ENCODE results near the gene EHD1. TPM values are rescaled to one million over a fixed set of nuclear protein-coding genes. Genes with fewer than 3 reads are reported as not detected.
A peak's percentile ranks its signal among the peaks of the same experiment; 100 is the strongest.

The EHD1 gene
- total RNA-seq, 1 experiment from 2014 or later = 92.8 TPM

- no peak for TF ChIP-seq CTCF (IDR thresholded peaks at IDR 0.05; ENCODE audit: unreplicated experiment)
- H3K4me3 Mint-ChIP-seq (ENCODE audit: low read depth, unreplicated experiment) = peak within 1 kb of the TSS; percentile 84
- peak within 1 kb of the TSS; percentile 82 for H3K27ac Mint-ChIP-seq (ENCODE audit: unreplicated experiment)
- intact Hi-C loops (cut with micrococcal nuclease; ENCODE audit: unreplicated experiment) = no loop called here
- DNase-seq = peak; percentile 87
- BruUV-seq (replicated peaks) = no TSS peak
- CTCF ChIA-PET = interaction anchor here (1.5 kb wide), 1 partner anchor 73 kb away, joined by 5 read pairs; the partner anchor contains the start of gene BATF2
- peaks cover 8% of the 10 kb centered on the region for H3K4me1 Mint-ChIP-seq (ENCODE audit: low read depth, unreplicated experiment)
- H3K9me3 Mint-ChIP-seq (ENCODE audit: low read depth, unreplicated experiment) = no peaks in the 10 kb centered on the region
- H3K36me3 Mint-ChIP-seq (ENCODE audit: insufficient read depth, unreplicated experiment) = peaks cover 20% of the 10 kb centered on the region
- no peaks in the 10 kb centered on the region for H3K27me3 Mint-ChIP-seq (ENCODE audit: unreplicated experiment)
Observed at GRCh38 chr11:64923944-64924909, 45.8 kb upstream of the EHD1 start, which contains the start of gene PPP2R5B. PPP2R5B (plus strand) TSS chr11:64924689; CDS start chr11:64925735, 1,046 bp downstream.

GRCh38 chr11:64923151-64923661 is 44.8 kb upstream of the EHD1 start:
- Mint-ChIP-seq H3K4me1 (ENCODE audit: low read depth, unreplicated experiment) (peaks cover 8% of the 10 kb centered on the region), H3K9me3 (ENCODE audit: low read depth, unreplicated experiment) (no peaks in the 10 kb centered on the region), H3K27me3 (ENCODE audit: unreplicated experiment) (no peaks in the 10 kb centered on the region), H3K27ac (ENCODE audit: unreplicated experiment) (no peak overlapping the region), H3K36me3 (ENCODE audit: insufficient read depth, unreplicated experiment) (peaks cover 20% of the 10 kb centered on the region), H3K4me3 (ENCODE audit: low read depth, unreplicated experiment) (no peak overlapping the region)
- CTCF ChIA-PET = interaction anchor here (0.6 to 1.5 kb wide), 2 partner anchors 46 to 74 kb away, joined by 5 to 6 read pairs; partner anchors contain the start of gene BATF2
- no peak for DNase-seq
- TF ChIP-seq CTCF (IDR thresholded peaks at IDR 0.05; ENCODE audit: unreplicated experiment) = no peak
- intact Hi-C loops (cut with micrococcal nuclease; ENCODE audit: unreplicated experiment) = no loop called here
- no TSS peak for BruUV-seq (replicated peaks)

GRCh38 chr11:64921384-64921783 is 43.0 kb upstream of the EHD1 start:
- H3K4me1 Mint-ChIP-seq (ENCODE audit: low read depth, unreplicated experiment) = peaks cover 8% of the 10 kb centered on the region
- intact Hi-C loops (cut with micrococcal nuclease; ENCODE audit: unreplicated experiment) = no loop called here
- no peak overlapping the region for H3K4me3 Mint-ChIP-seq (ENCODE audit: low read depth, unreplicated experiment)
- no peak for DNase-seq
- BruUV-seq (replicated peaks) = no TSS peak
- peaks cover 37% of the 10 kb centered on the region for H3K36me3 Mint-ChIP-seq (ENCODE audit: insufficient read depth, unreplicated experiment)
- no peaks in the 10 kb centered on the region for H3K27me3 Mint-ChIP-seq (ENCODE audit: unreplicated experiment)
- no peaks in the 10 kb centered on the region for H3K9me3 Mint-ChIP-seq (ENCODE audit: low read depth, unreplicated experiment)
- CTCF ChIA-PET = interaction anchor here (0.6 kb wide), 1 partner anchor 109 kb away, joined by 4 read pairs; no protein-coding TSS in a partner anchor
- TF ChIP-seq CTCF (IDR thresholded peaks at IDR 0.05; ENCODE audit: unreplicated experiment) = no peak
- H3K27ac Mint-ChIP-seq (ENCODE audit: unreplicated experiment) = no peak overlapping the region

- Mint-ChIP-seq H3K4me1 (ENCODE audit: low read depth, unreplicated experiment) (peaks cover 8% of the 10 kb centered on the region), H3K36me3 (ENCODE audit: insufficient read depth, unreplicated experiment) (peaks cover 38% of the 10 kb centered on the region), H3K27me3 (ENCODE audit: unreplicated experiment) (no peaks in the 10 kb centered on the region), H3K9me3 (ENCODE audit: low read depth, unreplicated experiment) (no peaks in the 10 kb centered on the region), H3K4me3 (ENCODE audit: low read depth, unreplicated experiment) (no peak overlapping the region), H3K27ac (ENCODE audit: unreplicated experiment) (no peak overlapping the region)
- CTCF ChIA-PET = no interaction called here
- intact Hi-C loops (cut with micrococcal nuclease; ENCODE audit: unreplicated experiment) = no loop called here
- TF ChIP-seq CTCF (IDR thresholded peaks at IDR 0.05; ENCODE audit: unreplicated experiment) = no peak
- DNase-seq = no peak
- no TSS peak for BruUV-seq (replicated peaks)
Observed at GRCh38 chr11:64920124-64920523, 41.7 kb upstream of the EHD1 start.
